Prostate gland (tissue), 2 donors: ENCODE measurements around the gene DZANK1. TPM values are rescaled to one million over a fixed set of nuclear protein-coding genes. Genes with fewer than 3 reads are reported as not detected.
"Not testable (repeated sequence)": the region's sequence is repeated elsewhere in the genome, so short reads cannot be mapped to it uniquely, and the experiment has no call there.

ENCODE experiments used
- DNase-seq: peaks from one replicate; pipeline ENCODE4 v3.0.0-alpha.2; 2019; ENCODE audit warnings: low spot score
- H3K27ac ChIP-seq, 2 donors: fragments of 200-600 bp; sonication (generic); 2 replicates each; pipeline ENCODE4 v1.5.1; 2017 to 2019
- H3K27me3 ChIP-seq: fragments of 200-600 bp; sonication (generic); replicated peaks from 2 replicates; pipeline ENCODE4 v1.5.1; 2019; ENCODE audit not compliant: insufficient read depth
- H3K36me3 ChIP-seq, 2 donors: fragments of 200-600 bp; sonication (generic); 1 replicate in 1 of 2; 2 replicates in 1 of 2; pipeline versions ENCODE4 v1.5.1 to v1.8.1; 2017 to 2019
- H3K4me1 ChIP-seq: fragments of 200-600 bp; sonication (generic); replicated peaks from 2 replicates; pipeline ENCODE4 v1.5.1; 2019
- H3K4me3 ChIP-seq, 2 donors: fragments of 200-600 bp; sonication (generic); 2 replicates each; pipeline ENCODE4 v1.5.1; 2017 to 2019
- H3K9me3 ChIP-seq: fragments of 200-600 bp; sonication (generic); 2 replicates; pipeline ENCODE4 v1.5.1; 2017
- POLR2A ChIP-seq: fragments of 450-650 bp; IDR thresholded peaks from one replicate; pipeline ENCODE4 v1.6.1; 2016; ENCODE audit warnings: antibody characterized with exemption, mild to moderate bottlenecking
- POLR2AphosphoS5 ChIP-seq: sonication (generic); formaldehyde crosslinking; IDR thresholded peaks from one replicate; pipeline ENCODE4 v1.6.1; 2017; ENCODE audit warnings: antibody characterized with exemption
- WGBS: methylation state at CpG from one replicate; pipeline ENCODE4 v1.1.5; 2018; 5-methylcytosine and 5-hydroxymethylcytosine counted together
- intact Hi-C: fragments of 100-400 bp; cut with DNase I; formaldehyde crosslinking; loops from one replicate; pipeline ENCODE4 v1.14.2; 2022
- total RNA-seq, 2 donors: library from RNA; depleted of rRNA; stranded (reverse); fragments of >200 nt; gene quantifications; one replicate each; pipeline ENCODE4 v1.1.0, GENCODE V29; 2016
- TF ChIP-seq, protein P1 (sequence below), 4 experiments: fragments of 200-600 bp in 2 of 4; fragments of 450-650 bp in 2 of 4; sonication (generic) in 2 of 4; IDR thresholded peaks; 1 replicate in 3 of 4; 2 replicates in 1 of 4; pipeline ENCODE4 v1.5.1; 2016 to 2019; ENCODE audit warnings: antibody characterized with exemption in 4 of 4, mild to moderate bottlenecking in 2 of 4, moderate library complexity in 2 of 4

DZANK1 gene
- total RNA-seq, 2 donors from 2014 or later: 2.0 to 7.1 TPM

DNA sequence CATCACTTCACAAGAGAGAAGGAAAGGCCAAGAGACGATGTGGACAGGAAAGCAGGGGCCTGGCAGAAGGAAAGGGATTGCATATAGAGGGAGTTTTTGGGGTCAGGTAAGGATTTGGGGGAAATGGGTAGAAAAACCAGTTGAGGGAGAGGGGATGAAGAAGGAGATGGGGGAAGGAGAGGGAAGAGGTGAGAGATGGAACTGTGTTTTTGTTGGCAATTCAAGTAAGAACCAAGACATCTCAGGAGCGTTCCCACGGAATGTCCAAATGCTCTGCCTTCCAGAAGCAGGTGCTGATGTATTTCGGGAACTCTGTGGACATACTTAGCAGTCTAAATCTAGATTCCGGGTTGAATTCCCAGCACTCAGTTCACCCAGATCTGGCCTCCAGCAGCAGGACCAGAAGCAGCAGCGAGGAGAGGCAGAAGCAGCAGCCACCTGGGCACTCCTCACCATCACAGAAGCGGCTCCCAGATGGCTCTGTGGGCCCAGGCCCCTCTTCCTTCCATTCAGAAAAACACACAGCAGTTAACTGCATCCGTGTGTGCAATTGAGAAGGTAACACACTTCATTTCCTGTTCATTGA is 88.8 kb downstream of the DZANK1 start:
- Histone ChIP-seq H3K4me1 (no peaks in the 10 kb centered on the region), H3K27me3 (no peaks in the 10 kb centered on the region), H3K4me3 (no peak overlapping the region), H3K36me3 (no peaks in the 10 kb centered on the region), H3K9me3 (no peaks in the 10 kb centered on the region), H3K27ac (no peak overlapping the region)
- 64% methylated on average over 8 of the region's 8 CpGs for WGBS
- intact Hi-C loops: no loop called here
- TF ChIP-seq, protein P1, sequence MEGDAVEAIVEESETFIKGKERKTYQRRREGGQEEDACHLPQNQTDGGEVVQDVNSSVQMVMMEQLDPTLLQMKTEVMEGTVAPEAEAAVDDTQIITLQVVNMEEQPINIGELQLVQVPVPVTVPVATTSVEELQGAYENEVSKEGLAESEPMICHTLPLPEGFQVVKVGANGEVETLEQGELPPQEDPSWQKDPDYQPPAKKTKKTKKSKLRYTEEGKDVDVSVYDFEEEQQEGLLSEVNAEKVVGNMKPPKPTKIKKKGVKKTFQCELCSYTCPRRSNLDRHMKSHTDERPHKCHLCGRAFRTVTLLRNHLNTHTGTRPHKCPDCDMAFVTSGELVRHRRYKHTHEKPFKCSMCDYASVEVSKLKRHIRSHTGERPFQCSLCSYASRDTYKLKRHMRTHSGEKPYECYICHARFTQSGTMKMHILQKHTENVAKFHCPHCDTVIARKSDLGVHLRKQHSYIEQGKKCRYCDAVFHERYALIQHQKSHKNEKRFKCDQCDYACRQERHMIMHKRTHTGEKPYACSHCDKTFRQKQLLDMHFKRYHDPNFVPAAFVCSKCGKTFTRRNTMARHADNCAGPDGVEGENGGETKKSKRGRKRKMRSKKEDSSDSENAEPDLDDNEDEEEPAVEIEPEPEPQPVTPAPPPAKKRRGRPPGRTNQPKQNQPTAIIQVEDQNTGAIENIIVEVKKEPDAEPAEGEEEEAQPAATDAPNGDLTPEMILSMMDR (IDR thresholded peaks at IDR 0.05): no peak
- TF ChIP-seq POLR2AphosphoS5: no peak
- TF ChIP-seq POLR2A: no peak
- no peak for DNase-seq

DNA sequence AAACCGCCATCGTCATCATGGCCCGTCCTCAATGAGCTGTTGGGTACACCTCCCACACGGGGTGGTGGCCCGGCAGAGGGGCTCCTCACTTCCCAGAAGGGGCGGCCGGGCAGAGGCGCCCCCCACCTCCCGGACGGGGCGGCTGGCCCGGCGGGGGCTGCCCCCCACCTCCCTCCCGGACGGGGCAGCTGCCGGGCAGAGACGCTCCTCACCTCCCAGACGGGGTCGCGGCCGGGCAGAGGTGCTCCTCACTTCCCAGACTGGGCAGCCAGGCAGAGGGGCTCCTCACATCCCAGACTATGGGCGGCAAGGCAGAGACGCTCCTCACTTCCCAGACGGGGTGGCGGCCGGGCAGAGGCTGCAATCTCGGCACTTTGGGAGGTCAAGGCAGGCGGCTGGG is 91.3 kb downstream of the DZANK1 start:
- intact Hi-C loops, H3K27me3 ChIP-seq, DNase-seq, H3K9me3 ChIP-seq, H3K27ac ChIP-seq, H3K36me3 ChIP-seq, H3K4me3 ChIP-seq, H3K4me1 ChIP-seq: not testable (repeated sequence)
- 97% methylated on average over 25 of the region's 28 CpGs for WGBS

GRCh38 chr20:18372296-18372695 is 94.5 kb downstream of the DZANK1 start:
- H3K9me3 ChIP-seq: no peaks in the 10 kb centered on the region
- no peak overlapping the region for H3K27ac ChIP-seq
- no peaks in the 10 kb centered on the region for H3K4me1 ChIP-seq
- no peaks in the 10 kb centered on the region for H3K27me3 ChIP-seq
- TF ChIP-seq POLR2A (no peak), POLR2AphosphoS5 (no peak)
- TF ChIP-seq, protein P1 (IDR thresholded peaks at IDR 0.05): no peak
- DNase-seq: no peak
- no peak overlapping the region for H3K4me3 ChIP-seq
- intact Hi-C loops: no loop called here
- H3K36me3 ChIP-seq: no peaks in the 10 kb centered on the region
- 34% methylated on average over 1 of the region's 1 CpG for WGBS

DNA sequence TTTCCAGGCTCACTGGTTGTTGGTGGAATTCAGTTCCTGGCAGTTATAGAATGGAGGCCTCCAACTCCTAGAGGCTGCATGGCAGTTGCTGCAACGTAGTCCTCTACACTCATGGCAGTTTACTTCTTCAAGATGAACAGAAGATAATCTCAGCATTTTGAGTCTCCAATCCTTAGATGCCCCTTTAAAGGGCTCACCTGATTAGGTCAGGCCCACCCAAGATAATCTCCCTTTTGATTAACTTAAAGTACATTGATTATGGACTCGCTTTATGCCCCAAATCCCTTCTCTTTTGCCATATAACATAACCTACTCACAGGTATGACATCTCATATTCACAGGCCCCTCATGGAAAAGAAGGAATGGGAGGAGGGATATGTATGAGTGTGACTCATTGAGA is 102.1 kb downstream of the DZANK1 start:
- intact Hi-C loops: no loop called here
- H3K27me3 ChIP-seq: no peaks in the 10 kb centered on the region
- no peak for DNase-seq
- no peak overlapping the region for H3K27ac ChIP-seq
- no peaks in the 10 kb centered on the region for H3K4me1 ChIP-seq
- 89% methylated on average over 2 of the region's 2 CpGs for WGBS
- TF ChIP-seq, protein P1 (IDR thresholded peaks at IDR 0.05): no peak
- TF ChIP-seq POLR2AphosphoS5 (no peak), POLR2A (no peak)
- H3K9me3 ChIP-seq: no peaks in the 10 kb centered on the region
- H3K4me3 ChIP-seq: no peak overlapping the region
- no peaks in the 10 kb centered on the region for H3K36me3 ChIP-seq

DNA sequence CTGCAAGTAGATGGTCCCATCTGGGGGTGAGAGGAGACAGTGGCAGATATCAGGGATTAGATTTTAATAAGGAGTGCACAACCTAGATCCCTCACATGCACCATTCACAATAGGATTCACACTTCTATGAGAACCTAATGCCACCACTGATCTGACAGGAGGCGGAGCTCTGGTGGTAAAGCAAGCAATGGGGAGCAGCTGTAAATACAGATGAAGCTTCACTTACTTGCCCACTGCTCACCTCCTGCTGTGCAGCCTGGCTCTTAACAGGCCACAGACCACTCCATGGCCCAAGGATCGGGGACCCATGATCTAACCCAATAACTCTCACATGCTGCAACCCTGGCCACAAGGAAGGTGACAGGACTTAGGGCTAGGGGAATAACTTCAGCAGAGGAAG is 103.1 kb downstream of the DZANK1 start:
- Histone ChIP-seq H3K27ac (no peak overlapping the region), H3K27me3 (no peaks in the 10 kb centered on the region), H3K9me3 (no peaks in the 10 kb centered on the region), H3K36me3 (no peaks in the 10 kb centered on the region), H3K4me3 (no peak overlapping the region), H3K4me1 (no peaks in the 10 kb centered on the region)
- intact Hi-C loops: no loop called here
- 75% methylated on average over 2 of the region's 2 CpGs for WGBS
- no peak for DNase-seq
- TF ChIP-seq POLR2AphosphoS5 (no peak), POLR2A (no peak)
- TF ChIP-seq, protein P1 (IDR thresholded peaks at IDR 0.05): no peak
